Lower leg skin (tissue), 4 donors: ENCODE results near the gene TOP1. TPM values are rescaled to one million over a fixed set of nuclear protein-coding genes. Genes with fewer than 3 reads are reported as not detected.

Source experiments
- DNase-seq, 2 donors: peaks; one replicate each; pipeline ENCODE4 v3.0.0-alpha.2; 2019; ENCODE audit warnings: low spot score in 2 of 2
- H3K4me3 ChIP-seq: fragments of 200-600 bp; sonication (generic); 2 replicates; pipeline ENCODE4 v1.5.1; 2017; ENCODE audit warnings: mild to moderate bottlenecking, low read depth; ENCODE audit not compliant: poor library complexity, severe bottlenecking
- CTCF ChIP-seq, 3 donors: fragments of 450-650 bp; IDR thresholded peaks; one replicate each; pipeline ENCODE4 v1.5.1; 2016; ENCODE audit warnings: antibody characterized with exemption in 3 of 3, mild to moderate bottlenecking in 3 of 3, moderate library complexity in 2 of 3
- POLR2A ChIP-seq, 2 donors: fragments of 450-650 bp; IDR thresholded peaks; one replicate each; pipeline ENCODE4 v1.6.1; 2016 to 2017; ENCODE audit warnings: antibody characterized with exemption in 2 of 2, mild to moderate bottlenecking in 1 of 2, moderate library complexity in 1 of 2
- WGBS, 2 donors: methylation state at CpG; one replicate each; pipeline ENCODE4 v1.1.5; 2018; 5-methylcytosine and 5-hydroxymethylcytosine counted together
- intact Hi-C: fragments of 100-400 bp; cut with DNase I; formaldehyde crosslinking; loops from one replicate; pipeline ENCODE4 v1.15.0; 2023; ENCODE audit warnings: low total_unique reads
- total RNA-seq, 4 donors: library from RNA; depleted of rRNA; stranded (reverse); fragments of >200 nt; gene quantifications; one replicate each; pipeline ENCODE4 v1.1.0, GENCODE V29; 2016

The TOP1 gene
- total RNA-seq, 4 donors from 2014 or later = 29.8 to 37.1 (median 31.9) TPM

- no peak for TF ChIP-seq CTCF (IDR thresholded peaks at IDR 0.05)
- no peak for TF ChIP-seq POLR2A (IDR thresholded peaks at IDR 0.05)
- 85 to 87% methylated on average over 3 of the region's 3 CpGs for WGBS, 2 donors
- no peak for DNase-seq
- intact Hi-C loops = no loop called here
- no peak overlapping the region for H3K4me3 ChIP-seq
Measured at GRCh38 chr20:41065716-41066115, 37.1 kb downstream of the TOP1 start.

- TF ChIP-seq POLR2A (IDR thresholded peaks at IDR 0.05) (no peak), CTCF (IDR thresholded peaks at IDR 0.05) (no peak)
- no peak for DNase-seq
- H3K4me3 ChIP-seq = no peak overlapping the region
Measured at GRCh38 chr20:41068806-41069205, 40.2 kb downstream of the TOP1 start.

GRCh38 chr20:41072190-41072863, 43.7 kb downstream of the TOP1 start:
- no peak for TF ChIP-seq POLR2A (IDR thresholded peaks at IDR 0.05)
- TF ChIP-seq CTCF (IDR thresholded peaks at IDR 0.05) = no peak
- H3K4me3 ChIP-seq = no peak overlapping the region
- intact Hi-C loops = no loop called here
- DNase-seq = peak in 1 of 2 donors; percentile 29
- 9 to 14% methylated on average over 3 of the region's 3 CpGs for WGBS, 2 donors

More at GRCh38 chr20:41068806-41069205, 40.2 kb downstream of the TOP1 start:
- WGBS, 2 donors = 73 to 82% methylated on average over 3 of the region's 3 CpGs
- intact Hi-C loops = no loop called here

GRCh38 chr20:41072915-41073314, 44.3 kb downstream of the TOP1 start:
- WGBS, 2 donors = 52 to 58% methylated on average over 3 of the region's 3 CpGs
- intact Hi-C loops = no loop called here
- TF ChIP-seq CTCF (IDR thresholded peaks at IDR 0.05) (no peak), POLR2A (IDR thresholded peaks at IDR 0.05) (no peak)
- DNase-seq = no peak
- no peak overlapping the region for H3K4me3 ChIP-seq

- no peak for DNase-seq
- no peak for TF ChIP-seq CTCF (IDR thresholded peaks at IDR 0.05)
- intact Hi-C loops = no loop called here
- H3K4me3 ChIP-seq = no peak overlapping the region
Measured at GRCh38 chr20:41074441-41074840, 45.8 kb downstream of the TOP1 start.

- TF ChIP-seq POLR2A (IDR thresholded peaks at IDR 0.05) (no peak), CTCF (IDR thresholded peaks at IDR 0.05) (no peak)
- intact Hi-C loops = no loop called here
- H3K4me3 ChIP-seq = no peak overlapping the region
Measured at GRCh38 chr20:41076776-41077175, 48.2 kb downstream of the TOP1 start.

More at GRCh38 chr20:41076776-41077175, 48.2 kb downstream of the TOP1 start:
- DNase-seq = no peak
- WGBS, 2 donors = 83 to 90% methylated on average over 4 of the region's 4 CpGs
